ENCODE measurements around the gene CHRFAM7A. TPM values are rescaled to one million over a fixed set of nuclear protein-coding genes. Genes with fewer than 3 reads are reported as not detected.
"Not testable (repeated sequence)": the region's sequence is repeated elsewhere in the genome, so short reads cannot be mapped to it uniquely, and the experiment has no call there.

The CHRFAM7A gene
- total and polyA plus RNA-seq, 2 donors: 0.38 to 1.9 TPM

DNA sequence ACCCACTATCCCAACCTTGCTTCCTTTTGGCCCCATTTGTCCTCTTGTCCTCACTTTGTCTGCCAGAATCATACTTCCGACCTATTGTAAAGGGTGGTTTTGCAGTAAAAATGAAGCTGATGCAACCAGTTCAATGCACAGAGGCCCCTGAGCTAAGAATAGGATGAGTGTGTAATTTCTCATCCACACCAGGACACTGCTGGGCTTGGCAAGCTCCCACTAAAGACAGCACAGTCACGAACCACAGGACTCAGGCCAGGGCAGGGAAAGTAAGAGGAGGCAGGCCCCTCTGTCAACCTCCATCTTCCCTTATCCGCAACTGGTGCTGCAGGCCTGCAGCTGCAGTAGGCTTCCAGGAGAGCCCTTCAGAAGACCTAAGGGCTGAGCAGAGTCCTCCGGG, 56.8 kb downstream of the CHRFAM7A start:
- DNase-seq (ENCODE audit: low read depth in 6 of 9, low spot score in 9 of 9); H3K4me1 ChIP-seq (ENCODE audit: control insufficient read depth in 2 of 2, insufficient read depth in 2 of 2, low read length in 2 of 2); H3K27me3 ChIP-seq (ENCODE audit: control insufficient read depth in 2 of 2, insufficient read depth in 1 of 2, low read length in 1 of 2); H3K36me3 ChIP-seq (ENCODE audit: control insufficient read depth in 2 of 2, insufficient read depth in 2 of 2, low read length in 1 of 2); H3K4me3 ChIP-seq (ENCODE audit: low read length in 2 of 2); H3K9me3 ChIP-seq (ENCODE audit: control insufficient read depth in 2 of 2, insufficient read depth in 1 of 2, low read length in 1 of 2); H3K27ac ChIP-seq (ENCODE audit: low read depth in 1 of 2, low read length in 1 of 2): not testable (repeated sequence)
- no CpG with 5 or more reads among the region's 4 CpGs for WGBS

- not testable (repeated sequence) for H3K4me1 ChIP-seq (ENCODE audit: control insufficient read depth in 2 of 2, insufficient read depth in 2 of 2, low read length in 2 of 2); H3K27me3 ChIP-seq (ENCODE audit: control insufficient read depth in 2 of 2, insufficient read depth in 1 of 2, low read length in 1 of 2); H3K36me3 ChIP-seq (ENCODE audit: control insufficient read depth in 2 of 2, insufficient read depth in 2 of 2, low read length in 1 of 2); H3K9me3 ChIP-seq (ENCODE audit: control insufficient read depth in 2 of 2, insufficient read depth in 1 of 2, low read length in 1 of 2); DNase-seq (ENCODE audit: low read depth in 6 of 9, low spot score in 9 of 9); H3K27ac ChIP-seq (ENCODE audit: low read depth in 1 of 2, low read length in 1 of 2); H3K4me3 ChIP-seq (ENCODE audit: low read length in 2 of 2)
- 90% methylated on average over 2 of the region's 5 CpGs for WGBS
These were observed 59.2 kb downstream of the CHRFAM7A start for GRCh38 chr15:30334152-30334551.

- not testable (repeated sequence) for H3K4me3 ChIP-seq (ENCODE audit: low read length in 2 of 2); H3K9me3 ChIP-seq (ENCODE audit: control insufficient read depth in 2 of 2, insufficient read depth in 1 of 2, low read length in 1 of 2); H3K27ac ChIP-seq (ENCODE audit: low read depth in 1 of 2, low read length in 1 of 2); H3K36me3 ChIP-seq (ENCODE audit: control insufficient read depth in 2 of 2, insufficient read depth in 2 of 2, low read length in 1 of 2); H3K4me1 ChIP-seq (ENCODE audit: control insufficient read depth in 2 of 2, insufficient read depth in 2 of 2, low read length in 2 of 2); H3K27me3 ChIP-seq (ENCODE audit: control insufficient read depth in 2 of 2, insufficient read depth in 1 of 2, low read length in 1 of 2)
- 88% methylated on average over 13 of the region's 13 CpGs for WGBS
- DNase-seq (ENCODE audit: low read depth in 6 of 9, low spot score in 9 of 9): peak in 1 of 9 donors; percentile 1
These were observed 67.2 kb downstream of the CHRFAM7A start for GRCh38 chr15:30326145-30326544.

GRCh38 chr15:30321063-30321462, 72.3 kb downstream of the CHRFAM7A start:
- H3K36me3 ChIP-seq (ENCODE audit: control insufficient read depth in 2 of 2, insufficient read depth in 2 of 2, low read length in 1 of 2); H3K4me3 ChIP-seq (ENCODE audit: low read length in 2 of 2); H3K27me3 ChIP-seq (ENCODE audit: control insufficient read depth in 2 of 2, insufficient read depth in 1 of 2, low read length in 1 of 2); H3K27ac ChIP-seq (ENCODE audit: low read depth in 1 of 2, low read length in 1 of 2); DNase-seq (ENCODE audit: low read depth in 6 of 9, low spot score in 9 of 9); H3K4me1 ChIP-seq (ENCODE audit: control insufficient read depth in 2 of 2, insufficient read depth in 2 of 2, low read length in 2 of 2); H3K9me3 ChIP-seq (ENCODE audit: control insufficient read depth in 2 of 2, insufficient read depth in 1 of 2, low read length in 1 of 2): not testable (repeated sequence)
- no CpG with 5 or more reads among the region's 5 CpGs for WGBS

DNA sequence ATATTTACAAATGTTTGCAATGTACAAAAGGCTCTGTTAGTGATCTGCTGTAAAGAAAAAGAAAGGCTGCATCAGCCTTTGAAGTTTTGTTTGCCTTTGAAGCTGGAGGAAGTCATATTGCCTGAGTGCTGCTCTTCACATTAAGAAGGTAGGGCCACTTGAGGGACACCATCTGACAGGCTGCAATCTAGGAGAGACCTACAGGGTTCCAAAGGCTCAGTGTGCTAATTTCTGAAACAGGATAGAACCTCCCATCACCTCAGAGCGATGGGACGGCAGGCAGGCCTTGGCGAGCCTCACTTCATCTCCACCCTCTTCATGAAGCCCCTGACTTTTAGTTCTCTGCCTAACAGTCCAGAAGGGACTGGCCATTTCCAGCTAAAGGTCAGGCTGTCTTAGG, 77.6 kb downstream of the CHRFAM7A start:
- DNase-seq (ENCODE audit: low read depth in 6 of 9, low spot score in 9 of 9); H3K9me3 ChIP-seq (ENCODE audit: control insufficient read depth in 2 of 2, insufficient read depth in 1 of 2, low read length in 1 of 2); H3K4me3 ChIP-seq (ENCODE audit: low read length in 2 of 2); H3K4me1 ChIP-seq (ENCODE audit: control insufficient read depth in 2 of 2, insufficient read depth in 2 of 2, low read length in 2 of 2); H3K27me3 ChIP-seq (ENCODE audit: control insufficient read depth in 2 of 2, insufficient read depth in 1 of 2, low read length in 1 of 2); H3K36me3 ChIP-seq (ENCODE audit: control insufficient read depth in 2 of 2, insufficient read depth in 2 of 2, low read length in 1 of 2); H3K27ac ChIP-seq (ENCODE audit: low read depth in 1 of 2, low read length in 1 of 2): not testable (repeated sequence)
- no CpG with 5 or more reads among the region's 3 CpGs for WGBS

DNA sequence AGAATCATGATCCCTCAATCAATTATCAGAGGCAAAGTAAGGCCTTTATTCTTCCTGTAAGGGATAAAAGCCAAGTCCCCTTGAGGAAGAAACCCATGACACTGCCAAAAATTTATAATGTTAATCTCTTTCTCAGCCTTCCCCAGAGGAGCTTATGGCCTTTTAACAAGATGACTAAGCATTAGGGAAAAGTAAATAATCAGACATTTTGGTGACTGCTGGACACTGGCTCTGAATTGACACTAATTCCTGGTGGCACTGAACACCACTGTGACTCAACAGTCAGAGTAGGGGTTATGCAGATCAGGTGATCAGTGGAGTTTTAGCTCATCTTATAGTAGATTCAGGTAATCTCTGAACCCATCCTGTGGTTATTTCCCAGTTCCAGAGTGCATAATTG, 82.8 kb downstream of the CHRFAM7A start:
- H3K9me3 ChIP-seq (ENCODE audit: control insufficient read depth in 2 of 2, insufficient read depth in 1 of 2, low read length in 1 of 2): not testable (repeated sequence)

More for the DNA sequence above, 82.8 kb downstream of the CHRFAM7A start:
- H3K4me1 ChIP-seq (ENCODE audit: control insufficient read depth in 2 of 2, insufficient read depth in 2 of 2, low read length in 2 of 2); H3K36me3 ChIP-seq (ENCODE audit: control insufficient read depth in 2 of 2, insufficient read depth in 2 of 2, low read length in 1 of 2); DNase-seq (ENCODE audit: low read depth in 6 of 9, low spot score in 9 of 9); H3K4me3 ChIP-seq (ENCODE audit: low read length in 2 of 2); H3K27ac ChIP-seq (ENCODE audit: low read depth in 1 of 2, low read length in 1 of 2); H3K27me3 ChIP-seq (ENCODE audit: control insufficient read depth in 2 of 2, insufficient read depth in 1 of 2, low read length in 1 of 2): not testable (repeated sequence)

Other genes with a start within 250 kb of the CHRFAM7A start
- gene GOLGA8R, start 20.7 kb upstream of the CHRFAM7A start, total RNA-seq: 0.80 TPM
- 0.73 TPM for gene GOLGA8R, start 20.7 kb upstream of the CHRFAM7A start, polyA plus RNA-seq
- 0.42 TPM for gene GOLGA8Q, start 158.5 kb upstream of the CHRFAM7A start, total RNA-seq
- gene GOLGA8Q, start 158.5 kb upstream of the CHRFAM7A start, polyA plus RNA-seq: 0.34 TPM
- 0.33 TPM for gene GOLGA8H, start 210.5 kb upstream of the CHRFAM7A start, total RNA-seq
- 0.18 TPM for gene GOLGA8H, start 210.5 kb upstream of the CHRFAM7A start, polyA plus RNA-seq

Measured in thymus (tissue), 11 donors.